ENCODE measurements around the gene RAI1.
"Not testable (repeated sequence)": the region's sequence is repeated elsewhere in the genome, so short reads cannot be mapped to it uniquely, and the experiment has no call there.

Gene RAI1

GRCh38 chr17:17641621-17642409, 39.4 kb upstream of the RAI1 start:
- peak; percentile 12 for DNase-seq (ENCODE audit: low read depth, low spot score)
- no peaks in the 10 kb centered on the region for H3K9me3 ChIP-seq (ENCODE audit: low read depth, low read length)
- TF ChIP-seq EZH2 (IDR thresholded peaks at IDR 0.05) (no peak), POLR2AphosphoS5 (IDR thresholded peaks at IDR 0.05; ENCODE audit: borderline replicate concordance, low read depth, low read length) (no peak), FOXP2 (optimal IDR thresholded peaks at IDR 0.05; ENCODE audit: control extremely low read depth, extremely low read length, insufficient read depth) (no peak)
- H3K9ac ChIP-seq (ENCODE audit: insufficient read length), result no peak overlapping the region
- no peak overlapping the region for H3K27ac ChIP-seq
- H3K36me3 ChIP-seq (ENCODE audit: insufficient read depth, low read length), result no peaks in the 10 kb centered on the region
- no peak overlapping the region for H3K4me3 ChIP-seq

GRCh38 chr17:17645148-17645547, 36.1 kb upstream of the RAI1 start:
- not testable (repeated sequence) for H3K9ac ChIP-seq (ENCODE audit: insufficient read length); H3K4me3 ChIP-seq; H3K9me3 ChIP-seq (ENCODE audit: low read depth, low read length)

GRCh38 chr17:17645961-17646360, 35.3 kb upstream of the RAI1 start:
- Histone ChIP-seq H3K27ac (no peak overlapping the region), H3K9me3 (ENCODE audit: low read depth, low read length) (peaks cover 2% of the 10 kb centered on the region; the same call in 1 of the 2 replicates), H3K4me3 (no peak overlapping the region), H3K9ac (ENCODE audit: insufficient read length) (no peak overlapping the region), H3K36me3 (ENCODE audit: insufficient read depth, low read length) (no peaks in the 10 kb centered on the region)
- TF ChIP-seq EZH2 (IDR thresholded peaks at IDR 0.05), result no peak
- TF ChIP-seq POLR2AphosphoS5 (IDR thresholded peaks at IDR 0.05; ENCODE audit: borderline replicate concordance, low read depth, low read length), result no peak
- no peak for TF ChIP-seq FOXP2 (optimal IDR thresholded peaks at IDR 0.05; ENCODE audit: control extremely low read depth, extremely low read length, insufficient read depth)
- no peak for DNase-seq (ENCODE audit: low read depth, low spot score)

More at GRCh38 chr17:17645148-17645547, 36.1 kb upstream of the RAI1 start:
- not testable (repeated sequence) for DNase-seq (ENCODE audit: low read depth, low spot score); H3K27ac ChIP-seq; H3K36me3 ChIP-seq (ENCODE audit: insufficient read depth, low read length)

GRCh38 chr17:17647524-17648178, 33.6 kb upstream of the RAI1 start:
- Histone ChIP-seq H3K9me3 (ENCODE audit: low read depth, low read length) (peaks cover 2% of the 10 kb centered on the region; the same call in 1 of the 2 replicates), H3K4me3 (no peak overlapping the region), H3K27ac (no peak overlapping the region), H3K36me3 (ENCODE audit: insufficient read depth, low read length) (no peaks in the 10 kb centered on the region), H3K9ac (ENCODE audit: insufficient read length) (no peak overlapping the region)
- TF ChIP-seq FOXP2 (optimal IDR thresholded peaks at IDR 0.05; ENCODE audit: control extremely low read depth, extremely low read length, insufficient read depth) (no peak), POLR2AphosphoS5 (IDR thresholded peaks at IDR 0.05; ENCODE audit: borderline replicate concordance, low read depth, low read length) (no peak), EZH2 (IDR thresholded peaks at IDR 0.05) (no peak)
- DNase-seq (ENCODE audit: low read depth, low spot score), result no peak

GRCh38 chr17:17648762-17649161, 32.5 kb upstream of the RAI1 start:
- H3K4me3 ChIP-seq, result no peak overlapping the region
- TF ChIP-seq POLR2AphosphoS5 (IDR thresholded peaks at IDR 0.05; ENCODE audit: borderline replicate concordance, low read depth, low read length) (no peak), EZH2 (IDR thresholded peaks at IDR 0.05) (no peak), FOXP2 (optimal IDR thresholded peaks at IDR 0.05; ENCODE audit: control extremely low read depth, extremely low read length, insufficient read depth) (no peak)
- no peak overlapping the region for H3K27ac ChIP-seq
- no peak overlapping the region for H3K9ac ChIP-seq (ENCODE audit: insufficient read length)
- H3K9me3 ChIP-seq (ENCODE audit: low read depth, low read length), result peaks cover 2% of the 10 kb centered on the region; the same call in 1 of the 2 replicates
- no peak for DNase-seq (ENCODE audit: low read depth, low spot score)
- H3K36me3 ChIP-seq (ENCODE audit: insufficient read depth, low read length), result no peaks in the 10 kb centered on the region

GRCh38 chr17:17650959-17651358, 30.3 kb upstream of the RAI1 start:
- DNase-seq (ENCODE audit: low read depth, low spot score), result no peak
- no peak overlapping the region for H3K27ac ChIP-seq
- H3K9me3 ChIP-seq (ENCODE audit: low read depth, low read length), result peaks cover 2% of the 10 kb centered on the region; the same call in 1 of the 2 replicates
- H3K9ac ChIP-seq (ENCODE audit: insufficient read length), result no peak overlapping the region
- H3K4me3 ChIP-seq, result no peak overlapping the region
- H3K36me3 ChIP-seq (ENCODE audit: insufficient read depth, low read length), result no peaks in the 10 kb centered on the region
- no peak for TF ChIP-seq EZH2 (IDR thresholded peaks at IDR 0.05)
- TF ChIP-seq FOXP2 (optimal IDR thresholded peaks at IDR 0.05; ENCODE audit: control extremely low read depth, extremely low read length, insufficient read depth), result no peak
- TF ChIP-seq POLR2AphosphoS5 (IDR thresholded peaks at IDR 0.05; ENCODE audit: borderline replicate concordance, low read depth, low read length), result no peak

GRCh38 chr17:17653343-17653742, 27.9 kb upstream of the RAI1 start:
- no peak for DNase-seq (ENCODE audit: low read depth, low spot score)
- TF ChIP-seq POLR2AphosphoS5 (IDR thresholded peaks at IDR 0.05; ENCODE audit: borderline replicate concordance, low read depth, low read length) (no peak), FOXP2 (optimal IDR thresholded peaks at IDR 0.05; ENCODE audit: control extremely low read depth, extremely low read length, insufficient read depth) (no peak), EZH2 (IDR thresholded peaks at IDR 0.05) (no peak)
- Histone ChIP-seq H3K4me3 (no peak overlapping the region), H3K36me3 (ENCODE audit: insufficient read depth, low read length) (no peaks in the 10 kb centered on the region), H3K9ac (ENCODE audit: insufficient read length) (no peak overlapping the region), H3K9me3 (ENCODE audit: low read depth, low read length) (peaks cover 2% of the 10 kb centered on the region; the same call in 1 of the 2 replicates), H3K27ac (no peak overlapping the region)

- Histone ChIP-seq H3K27ac (no peak overlapping the region), H3K9me3 (ENCODE audit: low read depth, low read length) (no peaks in the 10 kb centered on the region), H3K36me3 (ENCODE audit: insufficient read depth, low read length) (no peaks in the 10 kb centered on the region), H3K9ac (ENCODE audit: insufficient read length) (no peak overlapping the region), H3K4me3 (no peak overlapping the region)
- TF ChIP-seq POLR2AphosphoS5 (IDR thresholded peaks at IDR 0.05; ENCODE audit: borderline replicate concordance, low read depth, low read length) (no peak), EZH2 (IDR thresholded peaks at IDR 0.05) (no peak), FOXP2 (optimal IDR thresholded peaks at IDR 0.05; ENCODE audit: control extremely low read depth, extremely low read length, insufficient read depth) (no peak)
- no peak for DNase-seq (ENCODE audit: low read depth, low spot score)
These were observed 21.9 kb upstream of the RAI1 start for GRCh38 chr17:17659340-17659739.
